CD14-positive monocyte (primary cell): ENCODE results near the gene ZFAND2B. TPM values are rescaled to one million over a fixed set of nuclear protein-coding genes. Genes with fewer than 3 reads are reported as not detected.

Experiments
- DNase-seq, 3 donors: peaks; one replicate each; pipeline ENCODE4 v3.0.0-alpha.2; 2011 to 2022
- H2AFZ ChIP-seq: 2 replicates; pipeline ENCODE4 v1.6.0; 2012; ENCODE audit warnings: mild to moderate bottlenecking, low read depth, low read length, inconsistent platforms; ENCODE audit not compliant: insufficient read depth, poor library complexity, severe bottlenecking
- H3K27ac ChIP-seq, 2 donors: 1 replicate in 1 of 2; 2 replicates in 1 of 2; pipeline ENCODE4 v1.5.1; 2012 to 2013; ENCODE audit warnings: low read length in 2 of 2, control low read depth in 1 of 2, inconsistent platforms in 1 of 2, low read depth in 1 of 2, mild to moderate bottlenecking in 1 of 2
- H3K27me3 ChIP-seq, 2 donors: one replicate each; pipeline versions ENCODE4 v1.6.0 to v1.6.1; 2011 to 2013; ENCODE audit warnings: low read length in 2 of 2; ENCODE audit not compliant: control insufficient read depth in 2 of 2, insufficient read depth in 2 of 2
- H3K36me3 ChIP-seq, 2 donors: replicated peaks in 1 of 2; 1 replicate in 1 of 2; 2 replicates in 1 of 2; pipeline versions ENCODE4 v1.5.1 to v1.6.1; 2012 to 2013; ENCODE audit warnings: low read length in 2 of 2, control low read depth in 1 of 2, inconsistent platforms in 1 of 2, mild to moderate bottlenecking in 1 of 2; ENCODE audit not compliant: insufficient read depth in 2 of 2, control insufficient read depth in 1 of 2
- H3K4me1 ChIP-seq, 2 donors: 1 replicate in 1 of 2; 2 replicates in 1 of 2; pipeline versions ENCODE4 v1.5.1 to v1.6.1; 2012 to 2013; ENCODE audit warnings: low read length in 2 of 2, control low read depth in 1 of 2, inconsistent platforms in 1 of 2, mild to moderate bottlenecking in 1 of 2, moderate library complexity in 1 of 2; ENCODE audit not compliant: insufficient read depth in 2 of 2, control insufficient read depth in 1 of 2
- H3K4me2 ChIP-seq: replicated peaks from 2 replicates; pipeline ENCODE3; 2012; ENCODE audit warnings: low read length, moderate library complexity, mild to moderate bottlenecking; ENCODE audit not compliant: poor library complexity, severe bottlenecking; ENCODE audit errors: extremely low read depth
- H3K4me3 ChIP-seq, 3 experiments: fragments of 200-600 bp in 1 of 3; sonication (generic) in 1 of 3; replicated peaks in 1 of 3; 1 replicate in 2 of 3; 2 replicates in 1 of 3; pipeline ENCODE4 v1.5.1; 2011 to 2013; ENCODE audit warnings: low read length in 3 of 3, mild to moderate bottlenecking in 3 of 3, control low read depth in 2 of 3, low read depth in 2 of 3, inconsistent platforms in 1 of 3, moderate library complexity in 1 of 3
- H3K79me2 ChIP-seq: 2 replicates; pipeline ENCODE4 v1.6.0; 2012; ENCODE audit warnings: mild to moderate bottlenecking, control low read depth, inconsistent platforms, low read length, moderate library complexity; ENCODE audit not compliant: insufficient read depth
- H3K9ac ChIP-seq: 2 replicates; pipeline ENCODE4 v1.6.0; 2017; ENCODE audit warnings: low read length, mild to moderate bottlenecking; ENCODE audit not compliant: insufficient read depth, poor library complexity, severe bottlenecking
- H3K9me3 ChIP-seq, 2 donors: replicated peaks in 1 of 2; 1 replicate in 1 of 2; 2 replicates in 1 of 2; pipeline versions ENCODE4 v1.5.1 to v1.6.1; 2012 to 2013; ENCODE audit warnings: low read length in 2 of 2, control low read depth in 1 of 2; ENCODE audit not compliant: control insufficient read depth in 1 of 2, insufficient read depth in 1 of 2
- H4K20me1 ChIP-seq: 2 replicates; pipeline ENCODE4 v1.6.0; 2012; ENCODE audit warnings: mild to moderate bottlenecking, low read length, control low read depth, moderate library complexity; ENCODE audit not compliant: insufficient read depth
- H3K27ac Mint-ChIP-seq, 7 donors: one replicate each; pipeline ENCODE4 v1.8.0; 2020; ENCODE audit warnings: mild to moderate bottlenecking in 7 of 7, mixed read lengths in 7 of 7, moderate library complexity in 6 of 7, inconsistent platforms in 2 of 7
- H3K27me3 Mint-ChIP-seq, 3 donors: one replicate each; pipeline ENCODE4 v1.8.0; 2021 to 2022; ENCODE audit warnings: low read depth in 3 of 3, mild to moderate bottlenecking in 3 of 3, mixed read lengths in 3 of 3, moderate library complexity in 3 of 3, inconsistent platforms in 1 of 3
- H3K36me3 Mint-ChIP-seq, 2 donors: one replicate each; pipeline ENCODE4 v1.8.0; 2020; ENCODE audit warnings: mixed read lengths in 2 of 2, inconsistent platforms in 1 of 2, mild to moderate bottlenecking in 1 of 2
- H3K4me1 Mint-ChIP-seq: one replicate; pipeline ENCODE4 v1.8.0; 2020; ENCODE audit warnings: mild to moderate bottlenecking, mixed read lengths
- H3K4me3 Mint-ChIP-seq, 2 donors: one replicate each; pipeline ENCODE4 v1.8.0; 2020; ENCODE audit warnings: mild to moderate bottlenecking in 2 of 2, mixed read lengths in 2 of 2, moderate library complexity in 1 of 2
- H3K9me3 Mint-ChIP-seq, 7 donors: one replicate each; pipeline ENCODE4 v1.8.0; 2020 to 2022; ENCODE audit warnings: mixed read lengths in 7 of 7, mild to moderate bottlenecking in 6 of 7, moderate library complexity in 6 of 7, inconsistent platforms in 2 of 7
- CTCF ChIP-seq: fragments of 200-600 bp; IDR thresholded peaks from one replicate; pipeline ENCODE4 v1.8.0; 2022; ENCODE audit warnings: antibody characterized with exemption, mild to moderate bottlenecking
- WGBS: methylation state at CpG from one replicate; pipeline ENCODE4 v1.1.5; 2013; ENCODE audit warnings: missing lambda C conversion rate; ENCODE audit not compliant: insufficient coverage; 5-methylcytosine and 5-hydroxymethylcytosine counted together
- intact Hi-C, 2 donors: fragments of 100-400 bp; cut with micrococcal nuclease; formaldehyde crosslinking; loops; one replicate each; pipeline versions ENCODE4 v1.15.0 to v1.15.1; 2023
- polyA plus RNA-seq, 3 donors: library from polyadenylated mRNA; depleted of rRNA in 1 of 3; unstranded in 2 of 3; stranded (reverse) in 1 of 3; fragments of 300-500 nt in 2 of 3; fragments of >200 nt in 1 of 3; fragmentation: Illumina TruSeq in 2 of 3; gene quantifications; 1 replicate in 2 of 3; 2 replicates in 1 of 3; pipeline ENCODE4 v1.2.3, GENCODE V29; 2012 to 2021

ZFAND2B gene
- polyA plus RNA-seq, 3 donors, result 45.7 to 98.9 (median 53.2) TPM

- H3K79me2 ChIP-seq, result peaks cover 32% of the 10 kb centered on the region
- peak overlapping the region in 1 of 3 experiments; percentile 18 for H3K4me3 ChIP-seq
- H3K27me3 ChIP-seq, result no peaks in the 10 kb centered on the region
- H3K36me3 ChIP-seq, result peaks cover 51 to 72% of the 10 kb centered on the region in 2 donors
- Mint-ChIP-seq H3K36me3 (peaks cover 57 to 69% of the 10 kb centered on the region in 2 donors), H3K27ac (peak overlapping the region in 5 of 7 donors; percentile 22 to 50 (median 27)), H3K9me3 (peaks cover 0 to 2% (median 0%) of the 10 kb centered on the region in 7 donors), H3K4me3 (no peak overlapping the region), H3K27me3 (peaks cover 0 to 3% (median 0%) of the 10 kb centered on the region in 3 donors), H3K4me1 (peaks cover 44% of the 10 kb centered on the region)
- peak overlapping the region; percentile 6 to 58 for H3K27ac ChIP-seq
- H4K20me1 ChIP-seq, result peaks cover 57% of the 10 kb centered on the region
- peak; percentile 31 to 64 (median 37) for DNase-seq
- peak overlapping the region; percentile 12 for H3K4me2 ChIP-seq
- H2AFZ ChIP-seq, result no peak overlapping the region
- H3K9ac ChIP-seq, result peak overlapping the region; percentile 35
- H3K9me3 ChIP-seq, result no peaks in the 10 kb centered on the region
- peaks cover 31 to 47% of the 10 kb centered on the region in 2 donors for H3K4me1 ChIP-seq
- no peak for TF ChIP-seq CTCF
- WGBS, result 20% methylated on average over 3 of the region's 8 CpGs
- intact Hi-C loops, result no loop called here
Observed at GRCh38 chr2:219182331-219183150, 24.0 kb upstream of the ZFAND2B start.

GRCh38 chr2:219183151-219183772 lies 23.3 kb upstream of the ZFAND2B start:
- Mint-ChIP-seq H3K27ac (peak overlapping the region in 3 of 7 donors; percentile 20 to 67 (median 22)), H3K9me3 (peaks cover 0 to 2% (median 0%) of the 10 kb centered on the region in 7 donors), H3K27me3 (peaks cover 0 to 3% (median 0%) of the 10 kb centered on the region in 3 donors), H3K36me3 (peaks cover 57 to 69% of the 10 kb centered on the region in 2 donors), H3K4me1 (peaks cover 42% of the 10 kb centered on the region), H3K4me3 (no peak overlapping the region)
- H3K4me1 ChIP-seq, result peaks cover 28 to 43% of the 10 kb centered on the region in 2 donors
- H3K4me2 ChIP-seq, result no peak overlapping the region
- H3K36me3 ChIP-seq, result peaks cover 51 to 72% of the 10 kb centered on the region in 2 donors
- H2AFZ ChIP-seq, result no peak overlapping the region
- peaks cover 57% of the 10 kb centered on the region for H4K20me1 ChIP-seq
- intact Hi-C loops, result no loop called here
- H3K9ac ChIP-seq, result no peak overlapping the region
- H3K27ac ChIP-seq, result peak overlapping the region in 1 of 2 donors; percentile 58
- 84% methylated on average over 3 of the region's 6 CpGs for WGBS
- TF ChIP-seq CTCF, result no peak
- peaks cover 30% of the 10 kb centered on the region for H3K79me2 ChIP-seq
- DNase-seq, result no peak
- no peaks in the 10 kb centered on the region for H3K9me3 ChIP-seq
- H3K27me3 ChIP-seq, result no peaks in the 10 kb centered on the region
- H3K4me3 ChIP-seq, result no peak overlapping the region
